GM10248 (cell line): ENCODE data around the gene SLC5A1.

ENCODE experiments used
- CTCF ChIA-PET: fragments of 300-600 bp; sonication (Branson Sonifier 250); formaldehyde crosslinking; extraction: SDS; loops from one replicate; lab custom pipeline; 2021; ENCODE audit warnings: antibody characterized with exemption; lab: Yijun Ruan, JAX
- POLR2A ChIA-PET: fragments of 350-650 bp; sonication (Branson Sonifier 250); formaldehyde crosslinking; extraction: SDS; loops from one replicate; lab custom pipeline; 2020; ENCODE audit warnings: antibody characterized with exemption; lab: Yijun Ruan, JAX
- DNase-seq: peaks from one replicate; pipeline ENCODE4 v3.0.0; 2012; ENCODE audit errors: extremely low spot score
- TF ChIP-seq, protein P1 (sequence below): IDR thresholded peaks from 2 replicates; pipeline ENCODE4 v1.5.1; 2012; ENCODE audit warnings: mild to moderate bottlenecking, low read depth; ENCODE audit errors: extremely low read depth, missing control alignments, control extremely low read depth

SLC5A1 gene

GRCh38 chr22:32067613-32068012, 24.6 kb downstream of the SLC5A1 start:
- DNase-seq: no peak
- ChIA-PET CTCF (no interaction called here), POLR2A (no interaction called here)
- TF ChIP-seq, protein P1, sequence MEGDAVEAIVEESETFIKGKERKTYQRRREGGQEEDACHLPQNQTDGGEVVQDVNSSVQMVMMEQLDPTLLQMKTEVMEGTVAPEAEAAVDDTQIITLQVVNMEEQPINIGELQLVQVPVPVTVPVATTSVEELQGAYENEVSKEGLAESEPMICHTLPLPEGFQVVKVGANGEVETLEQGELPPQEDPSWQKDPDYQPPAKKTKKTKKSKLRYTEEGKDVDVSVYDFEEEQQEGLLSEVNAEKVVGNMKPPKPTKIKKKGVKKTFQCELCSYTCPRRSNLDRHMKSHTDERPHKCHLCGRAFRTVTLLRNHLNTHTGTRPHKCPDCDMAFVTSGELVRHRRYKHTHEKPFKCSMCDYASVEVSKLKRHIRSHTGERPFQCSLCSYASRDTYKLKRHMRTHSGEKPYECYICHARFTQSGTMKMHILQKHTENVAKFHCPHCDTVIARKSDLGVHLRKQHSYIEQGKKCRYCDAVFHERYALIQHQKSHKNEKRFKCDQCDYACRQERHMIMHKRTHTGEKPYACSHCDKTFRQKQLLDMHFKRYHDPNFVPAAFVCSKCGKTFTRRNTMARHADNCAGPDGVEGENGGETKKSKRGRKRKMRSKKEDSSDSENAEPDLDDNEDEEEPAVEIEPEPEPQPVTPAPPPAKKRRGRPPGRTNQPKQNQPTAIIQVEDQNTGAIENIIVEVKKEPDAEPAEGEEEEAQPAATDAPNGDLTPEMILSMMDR: no peak

- no peak for DNase-seq
- ChIA-PET CTCF (interaction anchor here (0.8 to 1.4 kb wide), 5 partner anchors 10 to 92 kb away, joined by 3 to 5 read pairs (median 3); no protein-coding TSS in a partner anchor), POLR2A (interaction anchor here (0.7 kb wide), 1 partner anchor 19 kb away, joined by 8 read pairs; no protein-coding TSS in a partner anchor)
- TF ChIP-seq, protein P1: no peak
Observed at GRCh38 chr22:32069579-32070372, 26.7 kb downstream of the SLC5A1 start.

DNA sequence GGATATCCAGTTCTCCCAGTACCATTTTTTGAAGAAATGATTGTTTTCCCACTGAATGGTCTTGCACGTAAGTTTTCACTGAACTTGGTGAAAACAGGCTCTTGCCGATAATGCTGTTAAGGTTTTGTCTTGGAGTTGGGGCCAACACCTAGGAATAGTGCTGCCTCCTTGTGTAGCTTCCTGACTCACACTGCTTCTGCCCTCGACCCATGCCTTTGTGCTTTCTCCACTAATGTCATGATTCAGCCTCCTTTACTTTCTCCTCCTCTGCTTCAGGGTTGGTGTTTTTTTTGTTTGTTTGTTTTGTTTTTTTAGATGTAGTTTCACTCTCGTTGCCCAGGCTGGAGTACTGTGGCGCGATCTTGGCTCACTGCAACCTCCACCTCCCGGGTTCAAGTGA, 30.2 kb downstream of the SLC5A1 start:
- ChIA-PET CTCF (interaction anchor here (0.7 kb wide), 1 partner anchor 95 kb away, joined by 3 read pairs; no protein-coding TSS in a partner anchor), POLR2A (no interaction called here)
- TF ChIP-seq, protein P1: no peak
- no peak for DNase-seq

- ChIA-PET POLR2A (no interaction called here), CTCF (interaction anchor here (0.7 kb wide), 1 partner anchor 96 kb away, joined by 3 read pairs; no protein-coding TSS in a partner anchor)
- DNase-seq: no peak
- TF ChIP-seq, protein P1: no peak
Observed at GRCh38 chr22:32073823-32074380, 30.8 kb downstream of the SLC5A1 start.

- CTCF ChIA-PET: interaction anchor here (0.7 to 1.2 kb wide), 4 partner anchors 23 to 411 kb away, joined by 3 to 4 read pairs (median 3); no protein-coding TSS in a partner anchor
- POLR2A ChIA-PET: no interaction called here
- TF ChIP-seq, protein P1: no peak
- no peak for DNase-seq
Observed at GRCh38 chr22:32075997-32076760, 33.1 kb downstream of the SLC5A1 start.

DNA sequence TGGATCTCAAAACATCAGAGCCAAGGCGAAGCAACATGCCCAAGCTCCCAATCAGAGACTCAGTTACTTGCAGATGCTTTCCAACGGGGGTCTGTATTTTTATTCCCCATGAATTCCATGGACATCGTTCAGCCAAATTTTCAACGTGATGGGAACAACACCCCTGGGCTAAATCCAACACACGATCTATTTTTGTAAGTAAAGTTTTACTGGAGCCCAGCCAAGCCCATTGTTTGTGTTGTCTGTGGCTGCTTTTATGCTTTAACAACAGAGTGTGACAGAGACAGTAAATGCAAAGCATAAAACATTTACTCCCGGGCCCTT, 33.7 kb downstream of the SLC5A1 start:
- CTCF ChIA-PET: interaction anchor here (0.7 to 1.2 kb wide), 4 partner anchors 23 to 411 kb away, joined by 3 to 4 read pairs (median 3); no protein-coding TSS in a partner anchor
- POLR2A ChIA-PET: no interaction called here
- TF ChIP-seq, protein P1: no peak
- DNase-seq: no peak
